ENCODE data around the gene ABCA2. TPM values are rescaled to one million over a fixed set of nuclear protein-coding genes. Genes with fewer than 3 reads are reported as not detected.
A peak's percentile ranks its signal among the peaks of the same experiment; 100 is the strongest.

The ABCA2 gene
- total RNA-seq, 4 donors from 2014 or later, result 14.1 to 20.0 (median 16.7) TPM

DNA sequence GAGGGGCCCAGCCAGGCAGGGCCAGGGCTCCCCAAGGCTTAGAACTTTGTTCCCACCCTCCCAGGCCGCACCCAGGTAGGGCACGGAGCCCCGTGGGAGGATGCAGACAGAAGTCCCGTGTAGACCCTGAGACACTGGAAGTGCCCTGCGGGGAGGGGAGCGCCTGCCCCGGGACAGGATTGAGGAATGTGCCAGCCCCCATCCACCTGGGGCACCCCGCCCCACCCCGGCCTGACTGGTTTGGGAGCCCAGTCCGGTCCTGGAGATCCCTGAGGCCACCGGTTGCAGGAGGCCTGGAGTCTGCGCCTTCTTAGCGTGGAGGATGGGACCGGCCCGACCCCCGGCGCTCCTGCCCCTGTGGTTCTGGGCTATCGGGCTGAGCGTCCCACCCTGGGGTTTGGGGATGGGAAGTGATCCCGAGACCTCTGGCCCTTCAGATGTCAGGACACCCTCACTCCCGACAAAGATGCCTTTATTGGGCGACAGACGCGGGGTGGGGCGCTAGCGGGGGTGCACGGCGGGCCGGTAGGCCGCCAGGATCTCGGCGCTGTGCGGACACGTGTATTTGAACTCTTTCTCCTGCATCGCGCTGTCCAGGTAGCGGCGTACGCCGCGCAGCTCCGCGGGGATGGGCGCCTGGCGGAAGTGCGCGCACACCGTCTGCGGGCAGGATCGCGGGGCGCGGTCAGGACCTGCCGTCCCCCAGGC, 33.7 kb downstream of the ABCA2 start:
- ATAC-seq, result no peak
- intact Hi-C loops (cut with DNase I; ENCODE audit: low total_unique reads), result loop anchor here (5.0 kb wide), 1 partner anchor 147 kb away; the partner anchor contains the start of gene PHPT1

DNA sequence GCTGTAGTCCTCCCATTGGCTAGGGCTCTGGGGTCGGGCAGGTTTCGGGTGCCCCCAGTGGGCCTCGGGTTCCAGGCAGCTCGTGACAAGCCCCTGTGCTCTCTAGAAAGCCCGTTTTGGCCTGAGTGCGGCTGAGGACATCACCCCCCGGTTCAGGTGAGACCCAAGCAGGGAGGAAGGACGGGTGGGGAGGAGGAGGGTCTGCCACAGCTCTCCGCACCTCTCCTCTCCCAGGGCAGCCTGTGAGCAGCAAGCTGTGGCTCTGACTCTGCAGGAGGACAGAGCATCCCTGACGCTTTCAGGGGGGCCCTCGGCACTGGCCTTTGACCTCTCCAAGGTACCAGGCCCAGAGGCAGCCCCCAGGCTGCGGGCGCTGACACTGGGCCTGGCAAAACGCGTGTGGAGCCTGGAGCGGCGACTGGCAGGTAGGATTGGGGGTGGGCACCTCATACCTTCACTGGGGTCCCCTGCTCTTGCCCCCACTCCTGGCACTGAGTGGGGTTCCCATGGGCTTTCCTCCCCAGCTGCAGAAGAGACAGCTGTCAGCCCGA, 35.1 kb downstream of the ABCA2 start:
- Histone ChIP-seq H3K27ac (peak overlapping the region; percentile 58 to 86 (median 80)), H3K27me3 (peaks cover 14 to 19% (median 18%) of the 10 kb centered on the region in 3 donors), H3K4me1 (peaks cover 6 to 12% of the 10 kb centered on the region in 2 donors), H3K36me3 (peaks cover 0 to 7% of the 10 kb centered on the region in 2 donors), H3K4me3 (peak overlapping the region; percentile 65 to 95 (median 82)), H3K9me3 (no peaks in the 10 kb centered on the region)
- DNase-seq (no peak), ATAC-seq (no peak)
- intact Hi-C loops (cut with DNase I; ENCODE audit: low total_unique reads) (loop anchor here (1.0 to 5.0 kb wide), 4 partner anchors 15 to 146 kb away; partner anchors contain the start of genes PHPT1 and TRAF2), in situ Hi-C loops (cut with MboI; ENCODE audit: low sequenced_read_pairs in 4 of 4) (no loop called here)
- TF ChIP-seq, protein P1, sequence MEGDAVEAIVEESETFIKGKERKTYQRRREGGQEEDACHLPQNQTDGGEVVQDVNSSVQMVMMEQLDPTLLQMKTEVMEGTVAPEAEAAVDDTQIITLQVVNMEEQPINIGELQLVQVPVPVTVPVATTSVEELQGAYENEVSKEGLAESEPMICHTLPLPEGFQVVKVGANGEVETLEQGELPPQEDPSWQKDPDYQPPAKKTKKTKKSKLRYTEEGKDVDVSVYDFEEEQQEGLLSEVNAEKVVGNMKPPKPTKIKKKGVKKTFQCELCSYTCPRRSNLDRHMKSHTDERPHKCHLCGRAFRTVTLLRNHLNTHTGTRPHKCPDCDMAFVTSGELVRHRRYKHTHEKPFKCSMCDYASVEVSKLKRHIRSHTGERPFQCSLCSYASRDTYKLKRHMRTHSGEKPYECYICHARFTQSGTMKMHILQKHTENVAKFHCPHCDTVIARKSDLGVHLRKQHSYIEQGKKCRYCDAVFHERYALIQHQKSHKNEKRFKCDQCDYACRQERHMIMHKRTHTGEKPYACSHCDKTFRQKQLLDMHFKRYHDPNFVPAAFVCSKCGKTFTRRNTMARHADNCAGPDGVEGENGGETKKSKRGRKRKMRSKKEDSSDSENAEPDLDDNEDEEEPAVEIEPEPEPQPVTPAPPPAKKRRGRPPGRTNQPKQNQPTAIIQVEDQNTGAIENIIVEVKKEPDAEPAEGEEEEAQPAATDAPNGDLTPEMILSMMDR (IDR thresholded peaks at IDR 0.05 in 4 of 5, conservative IDR thresholded peaks at IDR 0.05 in 1 of 5), result no peak
- no peak for TF ChIP-seq POLR2A (IDR thresholded peaks at IDR 0.05)

More for the DNA sequence above, 33.7 kb downstream of the ABCA2 start:
- H3K9me3 ChIP-seq, result no peaks in the 10 kb centered on the region
- TF ChIP-seq, protein P1 (IDR thresholded peaks at IDR 0.05 in 4 of 5, conservative IDR thresholded peaks at IDR 0.05 in 1 of 5), result no peak
- no peak for TF ChIP-seq POLR2A (IDR thresholded peaks at IDR 0.05)
- H3K4me3 ChIP-seq, result no peak overlapping the region
- H3K4me1 ChIP-seq, result peaks cover 6 to 12% of the 10 kb centered on the region in 2 donors
- in situ Hi-C loops (cut with MboI; ENCODE audit: low sequenced_read_pairs in 4 of 4), result no loop called here
- DNase-seq, result no peak
- peaks cover 14 to 19% (median 18%) of the 10 kb centered on the region in 3 donors for H3K27me3 ChIP-seq
- H3K36me3 ChIP-seq, result peaks cover 0 to 7% of the 10 kb centered on the region in 2 donors
- H3K27ac ChIP-seq, result no peak overlapping the region

DNA sequence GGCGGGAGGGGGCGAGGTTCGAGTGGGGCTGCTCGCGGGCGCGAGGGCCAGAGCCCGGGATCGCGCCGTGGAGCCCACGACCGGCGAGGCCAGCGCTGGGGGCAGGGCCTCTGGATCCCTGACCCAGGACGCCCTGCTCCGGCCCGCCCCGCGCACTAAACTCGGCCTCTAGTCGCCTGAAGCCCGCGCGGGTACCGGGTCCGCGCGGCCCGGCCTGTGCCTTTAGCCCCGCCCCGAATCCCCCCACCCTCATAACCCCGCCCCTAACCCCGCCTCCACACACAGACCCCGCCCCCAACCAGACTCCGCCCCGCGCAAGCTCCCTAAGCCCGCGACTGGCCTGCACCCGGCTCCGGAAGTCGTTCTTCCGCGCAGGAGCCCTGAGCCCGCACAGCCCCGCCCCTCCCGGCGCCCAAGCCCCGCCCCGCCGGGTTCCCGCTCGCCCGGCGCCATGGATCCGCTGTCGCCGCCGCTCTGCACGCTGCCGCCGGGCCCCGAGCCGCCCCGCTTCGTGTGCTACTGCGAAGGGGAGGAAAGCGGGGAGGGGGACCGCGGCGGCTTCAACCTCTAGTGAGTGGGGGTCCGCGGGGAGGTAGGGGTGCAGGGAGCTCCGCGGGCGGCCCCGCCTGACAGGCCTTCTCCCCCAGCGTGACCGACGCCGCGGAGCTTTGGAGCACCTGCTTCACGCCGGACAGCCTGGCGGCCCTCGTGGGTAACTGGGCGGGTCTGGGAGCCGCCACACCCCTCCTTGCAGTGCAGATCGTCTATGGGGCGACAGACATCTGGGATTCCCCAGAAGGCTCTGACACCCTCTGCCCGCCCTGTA, 35.8 kb downstream of the ABCA2 start, which contains the start of gene PAXX:
PAXX (plus strand) TSS at position 430 of the 826 bp plus-strand sequence; CDS start at position 452, 22 bp downstream.
- ATAC-seq, result peak; percentile 90 to 94
- TF ChIP-seq, protein P1 (IDR thresholded peaks at IDR 0.05 in 4 of 5, conservative IDR thresholded peaks at IDR 0.05 in 1 of 5), result no peak
- peak in 1 of 2 donors; percentile 40 for TF ChIP-seq POLR2A (IDR thresholded peaks at IDR 0.05)
- Histone ChIP-seq H3K27ac (peak within 1 kb of the TSS; percentile 58 to 86 (median 80)), H3K36me3 (peaks cover 0 to 7% of the 10 kb centered on the region in 2 donors), H3K27me3 (peaks cover 14 to 19% (median 18%) of the 10 kb centered on the region in 3 donors), H3K4me1 (peaks cover 6 to 12% of the 10 kb centered on the region in 2 donors), H3K9me3 (no peaks in the 10 kb centered on the region), H3K4me3 (peak within 1 kb of the TSS; percentile 65 to 95 (median 82))
- intact Hi-C loops (cut with DNase I; ENCODE audit: low total_unique reads) (loop anchor here (1.0 to 5.0 kb wide), 4 partner anchors 14 to 145 kb away; partner anchors contain the start of genes PHPT1 and TRAF2), in situ Hi-C loops (cut with MboI; ENCODE audit: low sequenced_read_pairs in 4 of 4) (no loop called here)
- peak; percentile 85 to 88 for DNase-seq

DNA sequence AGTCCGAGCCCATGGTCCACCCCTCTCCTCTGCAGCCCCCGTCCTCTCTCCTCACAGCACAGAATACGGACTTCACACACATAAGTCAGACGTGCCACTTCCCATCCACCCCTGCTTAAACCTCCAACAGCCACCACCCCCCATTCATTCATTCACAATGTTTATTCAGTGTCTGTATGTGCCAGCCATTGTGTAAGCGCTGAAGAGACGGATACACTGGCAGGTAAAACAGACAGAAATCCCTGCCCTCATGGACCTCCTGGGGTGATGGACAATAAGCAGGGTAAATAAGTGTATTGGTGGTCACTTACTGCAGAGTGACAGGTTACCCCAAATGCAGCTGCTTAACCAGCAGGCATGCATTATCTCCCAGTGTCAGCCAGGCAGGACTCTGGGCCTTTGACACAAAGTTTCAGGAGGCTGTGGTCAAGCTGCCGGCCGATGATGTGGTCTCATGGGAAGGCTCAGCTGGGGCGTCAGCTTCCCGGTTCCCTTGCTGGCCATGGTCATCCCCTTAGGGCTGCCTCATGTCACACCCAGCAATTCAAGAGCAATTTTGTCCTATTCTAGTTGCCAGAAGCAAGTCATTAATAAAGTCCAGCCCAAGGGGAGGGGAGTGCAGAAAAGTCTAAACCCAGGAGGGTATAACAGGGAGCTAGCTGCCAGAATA, 37.7 kb downstream of the ABCA2 start:
- no peak for TF ChIP-seq POLR2A (IDR thresholded peaks at IDR 0.05)
- TF ChIP-seq, protein P1 (IDR thresholded peaks at IDR 0.05 in 4 of 5, conservative IDR thresholded peaks at IDR 0.05 in 1 of 5), result no peak
- H3K27ac ChIP-seq, result no peak overlapping the region
- intact Hi-C loops (cut with DNase I; ENCODE audit: low total_unique reads) (loop anchor here (5.0 kb wide), 1 partner anchor 143 kb away; the partner anchor contains the start of gene PHPT1), in situ Hi-C loops (cut with MboI; ENCODE audit: low sequenced_read_pairs in 4 of 4) (no loop called here)
- H3K9me3 ChIP-seq, result no peaks in the 10 kb centered on the region
- ATAC-seq, result no peak
- H3K4me3 ChIP-seq, result no peak overlapping the region
- DNase-seq, result no peak
- peaks cover 6 to 12% of the 10 kb centered on the region in 2 donors for H3K4me1 ChIP-seq
- H3K36me3 ChIP-seq, result peaks cover 0 to 7% of the 10 kb centered on the region in 2 donors
- peaks cover 12 to 15% (median 14%) of the 10 kb centered on the region in 3 donors for H3K27me3 ChIP-seq
